HUES6 (cell line): ENCODE measurements around the gene ADSL.

ENCODE experiments used
- H3K27ac ChIP-seq: 2 replicates; pipeline ENCODE4 v1.7.0; 2013; ENCODE audit warnings: low read depth, mild to moderate bottlenecking, low read length, inconsistent platforms
- H3K27me3 ChIP-seq: 2 replicates; pipeline ENCODE4 v1.6.1; 2013; ENCODE audit warnings: low read length; ENCODE audit not compliant: control insufficient read depth, insufficient read depth
- H3K36me3 ChIP-seq: 2 replicates; pipeline ENCODE4 v1.6.1; 2013; ENCODE audit warnings: low read length; ENCODE audit not compliant: control insufficient read depth, insufficient read depth
- H3K4me1 ChIP-seq: 2 replicates; pipeline ENCODE4 v1.6.1; 2013; ENCODE audit warnings: low read length; ENCODE audit not compliant: control insufficient read depth, insufficient read depth
- H3K4me3 ChIP-seq: 2 replicates; pipeline ENCODE4 v1.5.1; 2013; ENCODE audit warnings: low read depth, low read length
- H3K9ac ChIP-seq: one replicate; pipeline ENCODE4 v1.6.1; 2013; ENCODE audit warnings: mild to moderate bottlenecking, low read length
- H3K9me3 ChIP-seq: 2 replicates; pipeline ENCODE4 v1.6.1; 2013; ENCODE audit warnings: low read depth, low read length; ENCODE audit not compliant: control insufficient read depth, insufficient read depth

Gene ADSL

DNA sequence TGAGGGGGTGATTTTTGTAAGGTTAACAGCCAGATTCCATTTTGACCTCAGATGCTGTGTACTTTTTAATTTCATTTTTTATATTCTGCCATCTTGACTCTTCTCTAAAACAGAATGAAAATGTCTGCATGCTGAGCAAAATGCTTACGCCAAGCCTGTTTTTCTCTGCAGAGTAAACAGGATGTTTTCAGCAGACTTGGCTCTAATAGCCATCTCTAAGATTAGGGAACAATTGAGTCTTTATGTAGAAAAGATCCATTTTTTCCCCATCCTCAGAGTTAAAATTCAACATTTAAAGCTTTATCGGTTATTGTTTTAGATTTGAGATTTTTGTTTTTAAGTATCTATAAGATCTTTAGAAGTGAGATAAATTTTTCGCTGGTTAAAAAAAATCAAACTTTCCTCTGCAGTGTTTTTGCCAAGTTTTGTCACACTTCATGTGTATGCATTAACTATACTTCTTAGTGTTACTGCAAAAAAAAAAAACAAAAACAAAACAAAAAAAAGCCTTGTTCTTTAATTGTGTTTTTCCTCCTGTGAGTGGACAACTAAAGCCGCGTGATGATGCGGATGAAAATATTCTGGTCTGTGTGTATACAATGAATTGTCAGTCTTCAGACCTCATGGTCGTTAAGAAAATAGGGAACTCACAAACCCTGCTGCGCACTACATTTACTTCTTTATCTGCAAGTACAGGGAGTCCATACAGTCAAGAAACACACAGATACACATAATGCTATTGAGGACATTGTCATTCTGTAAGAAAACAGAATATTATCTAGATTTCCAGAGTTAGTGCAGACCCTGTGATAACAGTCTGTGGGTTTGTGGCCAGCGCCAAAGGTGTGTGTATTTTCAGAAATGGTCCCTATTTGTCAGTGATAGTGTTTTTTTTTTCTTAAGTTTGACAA is 17.5 kb upstream of the ADSL start:
- Histone ChIP-seq H3K27ac (no peak overlapping the region), H3K9ac (no peak overlapping the region), H3K4me3 (no peak overlapping the region), H3K27me3 (no peaks in the 10 kb centered on the region), H3K9me3 (no peaks in the 10 kb centered on the region), H3K36me3 (peaks cover 35% of the 10 kb centered on the region), H3K4me1 (peaks cover 46% of the 10 kb centered on the region)

DNA sequence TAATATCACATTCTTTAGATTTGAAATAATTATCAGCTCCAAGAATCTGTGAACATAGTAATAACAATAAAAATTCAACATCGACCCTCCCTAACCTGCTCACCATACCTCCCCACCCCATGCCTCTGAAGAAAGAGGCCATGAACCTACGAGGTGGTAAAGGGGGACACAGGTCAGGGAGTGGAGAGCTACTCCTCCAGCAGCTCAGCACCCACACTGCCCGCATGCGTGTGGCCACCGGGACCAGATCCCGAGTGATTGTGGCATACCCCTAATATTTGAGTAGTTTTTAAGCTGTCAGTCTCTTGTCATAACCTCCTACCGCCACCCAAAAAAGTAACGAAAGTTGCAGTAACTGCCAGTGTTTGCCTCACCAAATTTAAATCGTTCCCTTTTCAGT is 16.8 kb upstream of the ADSL start:
- Histone ChIP-seq H3K27me3 (no peaks in the 10 kb centered on the region), H3K4me1 (peaks cover 52% of the 10 kb centered on the region), H3K27ac (no peak overlapping the region), H3K4me3 (no peak overlapping the region), H3K9ac (no peak overlapping the region), H3K36me3 (peaks cover 30% of the 10 kb centered on the region), H3K9me3 (no peaks in the 10 kb centered on the region)

DNA sequence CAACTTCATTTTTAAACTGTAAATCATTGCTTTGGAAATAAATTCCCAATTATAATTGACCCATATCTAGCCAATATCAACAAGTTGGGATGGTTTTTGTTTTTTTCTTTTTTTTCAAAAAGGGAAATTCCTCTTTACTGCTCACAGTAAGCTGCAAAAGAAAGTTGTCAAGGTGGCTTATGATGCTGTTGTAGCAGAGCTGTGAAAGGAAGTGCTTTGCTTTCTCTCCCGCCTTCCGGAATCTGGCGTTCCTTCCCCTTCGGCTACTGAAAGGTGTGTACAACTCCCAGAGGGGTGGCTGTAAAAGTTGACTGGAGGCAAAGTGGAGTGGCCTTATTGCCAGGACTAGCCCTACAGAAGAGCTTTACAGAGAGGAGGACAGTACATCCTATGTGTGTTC is 16.2 kb upstream of the ADSL start:
- H3K27me3 ChIP-seq: no peaks in the 10 kb centered on the region
- peaks cover 57% of the 10 kb centered on the region for H3K4me1 ChIP-seq

DNA sequence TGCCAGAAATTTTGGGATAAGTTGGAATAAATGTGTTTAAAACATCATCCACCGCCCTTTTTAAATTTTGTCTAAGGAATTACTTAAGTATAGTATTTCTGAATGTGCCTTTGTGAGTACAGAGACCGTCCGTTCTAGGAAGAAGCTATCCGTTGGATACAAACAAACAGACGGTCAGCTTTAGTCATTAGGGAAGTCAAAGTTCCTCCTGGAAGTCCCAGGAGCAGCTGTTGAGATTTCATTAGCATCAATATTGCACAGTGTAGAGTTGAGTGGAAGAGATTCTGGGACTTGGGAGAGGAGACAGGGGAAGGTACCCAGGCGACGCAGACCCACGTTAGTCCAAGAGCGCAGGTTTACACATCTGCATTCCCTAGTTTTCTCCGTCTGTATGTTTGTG is 15.7 kb upstream of the ADSL start:
- Histone ChIP-seq H3K9ac (no peak overlapping the region), H3K9me3 (no peaks in the 10 kb centered on the region), H3K4me3 (no peak overlapping the region), H3K4me1 (peaks cover 57% of the 10 kb centered on the region), H3K36me3 (peaks cover 20% of the 10 kb centered on the region), H3K27me3 (no peaks in the 10 kb centered on the region), H3K27ac (no peak overlapping the region)

More for the DNA sequence above, 16.2 kb upstream of the ADSL start:
- Histone ChIP-seq H3K9ac (no peak overlapping the region), H3K36me3 (peaks cover 25% of the 10 kb centered on the region), H3K9me3 (no peaks in the 10 kb centered on the region), H3K4me3 (no peak overlapping the region), H3K27ac (no peak overlapping the region)

DNA sequence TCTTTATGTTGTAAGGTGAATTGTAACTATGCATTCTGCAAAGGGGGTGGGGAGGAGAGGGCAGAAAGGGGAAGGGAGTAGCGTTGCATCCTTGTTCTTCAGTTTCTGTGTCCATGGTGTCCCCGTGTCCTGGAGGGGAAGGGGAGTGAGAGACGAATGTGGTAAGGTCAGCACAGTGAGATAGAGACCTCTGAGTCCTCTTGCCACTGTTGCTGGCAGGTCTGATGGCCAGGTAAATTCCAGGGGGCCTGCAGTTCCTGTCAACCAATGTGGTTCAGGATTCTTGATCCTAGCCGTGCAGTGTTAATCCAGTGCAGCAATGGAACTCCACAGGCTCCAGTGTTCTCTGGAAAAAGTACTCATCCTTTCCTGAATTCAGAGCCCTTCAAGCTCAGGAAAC is 14.6 kb upstream of the ADSL start:
- Histone ChIP-seq H3K9me3 (no peaks in the 10 kb centered on the region), H3K27ac (no peak overlapping the region), H3K27me3 (no peaks in the 10 kb centered on the region), H3K4me1 (peaks cover 52% of the 10 kb centered on the region), H3K36me3 (peaks cover 19% of the 10 kb centered on the region; the same call in 1 of the 2 replicates), H3K4me3 (no peak overlapping the region), H3K9ac (no peak overlapping the region)

DNA sequence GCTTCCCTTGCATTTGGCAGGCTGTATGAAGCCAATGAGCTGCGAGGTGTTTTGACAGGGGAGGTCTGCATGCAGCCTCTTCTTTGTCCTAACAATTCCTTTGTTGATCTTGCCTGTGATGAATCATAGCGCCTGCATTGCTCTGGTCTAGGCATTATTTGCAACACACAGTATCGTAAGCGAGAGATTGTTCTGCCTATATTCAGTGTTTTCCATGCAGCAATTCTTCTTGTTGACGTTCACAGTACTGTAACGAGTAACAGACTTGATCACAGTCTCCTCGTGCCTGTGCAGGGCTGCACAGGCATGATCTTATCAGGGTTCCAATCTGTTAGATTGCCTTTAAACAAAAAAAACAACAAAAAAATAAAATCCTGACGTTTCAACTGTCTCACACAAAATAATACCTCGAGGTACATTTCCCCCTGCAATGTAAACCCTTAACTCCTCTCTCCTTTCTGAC is 13.9 kb upstream of the ADSL start:
- Histone ChIP-seq H3K27me3 (no peaks in the 10 kb centered on the region), H3K9ac (no peak overlapping the region), H3K9me3 (no peaks in the 10 kb centered on the region), H3K4me3 (no peak overlapping the region), H3K36me3 (peaks cover 19% of the 10 kb centered on the region; the same call in 1 of the 2 replicates), H3K4me1 (peaks cover 45% of the 10 kb centered on the region), H3K27ac (no peak overlapping the region)

DNA sequence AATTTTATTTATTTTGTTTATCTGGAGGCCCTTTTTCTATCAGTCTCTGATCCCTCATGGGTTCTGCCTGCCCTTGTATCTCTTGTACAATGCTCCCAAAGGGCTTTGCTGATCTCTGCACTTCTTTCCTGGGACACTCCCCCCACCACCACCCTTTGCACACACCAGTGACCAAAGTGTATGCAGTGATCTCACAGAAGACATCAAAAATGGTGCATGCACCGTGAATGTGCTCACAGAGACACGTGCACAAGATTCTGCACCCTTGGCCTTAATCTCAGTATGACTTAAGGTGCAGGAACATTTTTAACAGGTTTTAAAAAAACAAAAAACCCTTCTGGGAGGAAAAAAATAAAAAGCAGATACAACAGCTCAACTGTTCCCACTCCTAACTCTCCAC is 12.2 kb upstream of the ADSL start:
- Histone ChIP-seq H3K27ac (no peak overlapping the region), H3K36me3 (peaks cover 16% of the 10 kb centered on the region; the same call in 1 of the 2 replicates), H3K27me3 (no peaks in the 10 kb centered on the region), H3K4me1 (peaks cover 43% of the 10 kb centered on the region), H3K9me3 (no peaks in the 10 kb centered on the region), H3K4me3 (no peak overlapping the region), H3K9ac (no peak overlapping the region)

DNA sequence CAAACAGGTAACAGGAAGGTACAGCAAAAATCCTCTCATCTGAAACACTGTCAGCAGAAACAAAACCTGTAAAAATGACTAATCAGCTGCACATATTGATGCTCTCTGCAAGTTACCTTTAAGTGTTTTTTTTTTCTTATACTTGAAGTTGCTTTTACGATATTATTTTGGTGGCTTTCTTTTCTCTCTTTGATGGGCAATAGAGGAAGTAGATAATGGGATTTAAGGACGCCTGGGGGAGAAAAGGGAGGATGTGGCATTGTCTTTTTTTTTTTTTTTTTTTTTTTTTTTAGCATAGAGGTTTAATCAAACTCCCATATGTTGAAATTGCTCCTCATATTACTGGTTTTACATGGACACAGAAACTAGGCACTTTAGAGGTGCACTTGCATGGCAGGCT is 11.4 kb upstream of the ADSL start:
- H3K4me3 ChIP-seq: no peak overlapping the region
- H3K9me3 ChIP-seq: no peaks in the 10 kb centered on the region
- no peak overlapping the region for H3K9ac ChIP-seq
- no peak overlapping the region for H3K27ac ChIP-seq
- H3K4me1 ChIP-seq: peaks cover 37% of the 10 kb centered on the region
- no peaks in the 10 kb centered on the region for H3K27me3 ChIP-seq
- peaks cover 15% of the 10 kb centered on the region; the same call in 1 of the 2 replicates for H3K36me3 ChIP-seq

DNA sequence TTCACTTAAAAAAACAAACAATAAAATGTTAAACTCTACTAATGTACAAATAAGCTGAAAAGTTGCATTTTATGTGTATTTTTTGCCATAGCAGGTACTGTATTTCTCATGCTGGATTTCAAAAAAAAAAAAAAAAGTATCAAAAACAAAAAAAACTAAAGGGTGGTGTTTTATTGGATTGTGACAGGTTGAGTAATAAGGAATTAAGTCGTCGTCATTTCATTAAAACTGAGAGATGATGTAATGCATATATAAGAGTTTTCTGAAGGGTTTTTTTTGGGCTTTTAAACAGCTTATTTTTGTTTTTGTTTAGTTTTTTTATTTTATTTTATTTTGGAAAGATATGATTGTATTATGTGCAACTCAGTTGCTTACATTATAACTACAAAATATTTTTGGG is 10.9 kb upstream of the ADSL start:
- no peak overlapping the region for H3K27ac ChIP-seq
- H3K4me1 ChIP-seq: peaks cover 37% of the 10 kb centered on the region
- H3K9ac ChIP-seq: no peak overlapping the region
- no peaks in the 10 kb centered on the region for H3K9me3 ChIP-seq
- H3K27me3 ChIP-seq: no peaks in the 10 kb centered on the region
- H3K4me3 ChIP-seq: no peak overlapping the region
- peaks cover 12% of the 10 kb centered on the region; the same call in 1 of the 2 replicates for H3K36me3 ChIP-seq

DNA sequence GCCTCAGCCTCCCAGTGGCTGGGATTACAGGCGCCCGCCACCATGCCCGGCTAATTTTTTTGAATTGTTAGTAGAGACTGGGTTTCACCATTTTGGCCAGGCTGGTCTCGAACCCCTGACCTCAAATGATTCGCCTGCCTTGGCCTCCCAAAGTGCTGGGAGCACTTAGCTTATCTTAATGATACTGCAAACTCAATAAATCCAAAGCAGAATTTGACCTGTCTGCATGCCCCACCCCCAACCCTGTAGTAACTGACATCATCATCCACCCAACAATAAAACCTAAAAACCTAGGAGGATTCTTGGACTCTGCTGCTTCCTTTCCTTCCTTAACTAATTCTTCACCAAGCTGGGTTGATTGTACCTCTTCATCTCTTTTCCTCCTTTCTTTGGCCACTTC is 6.3 kb upstream of the ADSL start:
- no peak overlapping the region for H3K27ac ChIP-seq
- H3K36me3 ChIP-seq: no peaks in the 10 kb centered on the region
- H3K4me1 ChIP-seq: no peaks in the 10 kb centered on the region
- H3K4me3 ChIP-seq: no peak overlapping the region
- no peaks in the 10 kb centered on the region for H3K27me3 ChIP-seq
- no peak overlapping the region for H3K9ac ChIP-seq
- no peaks in the 10 kb centered on the region for H3K9me3 ChIP-seq

DNA sequence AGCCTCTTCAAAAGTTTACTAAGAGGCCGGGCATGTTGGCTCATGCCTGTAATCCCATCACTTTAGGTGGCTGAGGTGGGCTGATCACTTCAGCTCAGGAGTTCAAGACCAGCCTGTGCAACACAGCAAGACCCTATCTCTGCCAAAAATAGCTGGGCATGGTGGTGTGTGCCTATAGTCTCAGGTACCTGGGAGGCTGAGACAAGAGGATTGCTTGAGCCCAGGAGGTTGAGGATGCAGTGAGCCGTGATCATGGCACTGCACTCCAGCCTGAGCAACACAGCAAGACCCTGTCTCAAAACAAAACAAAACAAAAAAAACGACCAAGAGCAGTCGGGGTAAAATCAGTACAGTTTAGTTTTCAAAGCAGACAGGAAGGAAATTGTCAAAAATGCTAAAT is 4.7 kb upstream of the ADSL start:
- Histone ChIP-seq H3K4me1 (no peaks in the 10 kb centered on the region), H3K4me3 (no peak overlapping the region), H3K9ac (no peak overlapping the region), H3K27me3 (no peaks in the 10 kb centered on the region), H3K9me3 (no peaks in the 10 kb centered on the region), H3K27ac (no peak overlapping the region), H3K36me3 (no peaks in the 10 kb centered on the region)
